Measurements from ENCODE around the gene IL11. TPM values are rescaled to one million over a fixed set of nuclear protein-coding genes. Genes with fewer than 3 reads are reported as not detected.

Gene IL11
- total and polyA plus RNA-seq, 2 donors (not counting 3 experiments of a cell fraction or from before 2014, with no cell fraction given), result not detected

DNA sequence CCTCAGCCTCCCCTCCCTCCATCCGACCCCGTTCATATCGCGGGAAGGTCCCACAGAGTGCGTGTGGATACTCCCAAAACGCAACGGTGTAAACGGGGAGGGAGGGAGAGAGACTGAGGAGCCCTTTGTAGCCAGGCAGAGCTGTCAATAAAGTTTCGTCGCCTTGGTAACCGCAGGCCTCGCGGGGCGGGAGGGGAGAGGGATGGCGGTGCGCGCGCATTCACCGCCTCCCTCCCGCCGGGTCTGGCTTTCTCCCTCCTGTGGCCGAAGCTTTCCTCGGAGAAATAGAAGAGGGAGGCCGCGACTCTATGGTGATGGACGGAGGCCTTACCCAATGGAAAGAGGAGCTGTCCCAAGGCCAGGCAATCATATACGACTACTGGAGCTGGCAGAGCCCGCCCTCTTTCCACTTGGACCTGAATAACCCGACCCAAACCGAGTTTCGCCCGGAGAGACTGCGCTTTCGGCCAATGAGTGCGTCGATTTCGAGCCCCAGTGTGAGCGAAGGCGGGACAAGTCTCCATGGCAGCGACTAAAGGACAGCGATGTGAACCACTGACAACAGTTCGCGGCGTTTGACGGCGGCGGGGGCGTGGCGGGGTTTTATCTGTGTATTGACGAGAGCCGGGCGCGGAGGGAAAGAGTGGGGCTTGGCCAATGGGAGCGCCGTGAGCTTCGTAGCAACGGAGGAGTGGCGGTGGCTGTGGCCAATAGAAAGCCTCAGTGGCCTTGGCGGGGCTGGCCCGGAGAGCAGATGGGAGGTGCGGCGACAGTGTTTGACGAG is 31.0 kb downstream of the IL11 start, which contains the start of gene KMT5C:
KMT5C (plus strand) TSS at position 772 of the 784 bp plus-strand sequence. CDS start 2,061 bp downstream, outside the sequence.
- Histone ChIP-seq H3K36me3 (ENCODE audit: control insufficient read depth in 2 of 2, extremely low read depth in 1 of 2, insufficient read depth in 2 of 2, low read length in 2 of 2) (peaks cover 0 to 7% of the 10 kb centered on the region in 2 experiments), H3K9ac (replicated peaks; ENCODE audit: extremely low read depth, insufficient read depth, low read length) (peak within 1 kb of the TSS; percentile 94), H3K79me2 (ENCODE audit: control insufficient read depth, insufficient read depth, low read length) (no peaks in the 10 kb centered on the region), H3K4me2 (ENCODE audit: insufficient read depth, low read length) (peak within 1 kb of the TSS; percentile 71), H3K27me3 (ENCODE audit: control insufficient read depth in 2 of 2, insufficient read depth in 2 of 2, low read length in 2 of 2) (peaks cover 0 to 3% of the 10 kb centered on the region in 2 experiments), H3K27ac (ENCODE audit: insufficient read depth, low read depth, low read length) (peak within 1 kb of the TSS; percentile 92), H3K4me1 (ENCODE audit: control insufficient read depth, extremely low read depth, insufficient read depth, low read length) (peaks cover 10% of the 10 kb centered on the region), H3K4me3 (replicated peaks in 1 of 3; ENCODE audit: insufficient read depth in 1 of 3, low read depth in 1 of 3, low read length in 3 of 3) (peak within 1 kb of the TSS; percentile 38 to 69 (median 65)), H3K9me3 (replicated peaks; ENCODE audit: control insufficient read depth, insufficient read depth, low read length) (no peaks in the 10 kb centered on the region), H3K9me1 (replicated peaks; ENCODE audit: control insufficient read depth, extremely low read depth, insufficient read depth, low read length) (no peaks in the 10 kb centered on the region), H4K20me1 (replicated peaks; ENCODE audit: control insufficient read depth, extremely low read depth, insufficient read depth, low read length) (no peaks in the 10 kb centered on the region), H2AFZ (ENCODE audit: low read depth, low read length) (peak within 1 kb of the TSS; percentile 45)
- no TSS peak for BruUV-seq (replicated peaks)
- ChIA-PET CTCF (interaction anchor here (0.7 to 2.9 kb wide), 17 partner anchors 11 to 198 kb away, joined by 3 to 29 read pairs (median 3); partner anchors contain the start of gene TMEM238), POLR2A (interaction anchor here (0.8 to 1.8 kb wide), 5 partner anchors 20 to 80 kb away, joined by 3 to 15 read pairs (median 4); partner anchors contain the start of genes PPP6R1, TMEM238 and UBE2S)
- DNase-seq (ENCODE audit: low read depth, low spot score), result peak; percentile 100
- intact Hi-C loops (cut with micrococcal nuclease) (loop anchor here (1.0 to 10.0 kb wide), 11 partner anchors 14 to 316 kb away; partner anchors contain the start of genes DNAAF3, FIZ1, HSPBP1 and PPP6R1), dilution Hi-C loops (cut with MboI; ENCODE audit: extremely low pct_ligation_motif_present, low sequenced_read_pairs) (no loop called here)
- peak; percentile 100 for FAIRE-seq
- TF ChIP-seq, protein P1, sequence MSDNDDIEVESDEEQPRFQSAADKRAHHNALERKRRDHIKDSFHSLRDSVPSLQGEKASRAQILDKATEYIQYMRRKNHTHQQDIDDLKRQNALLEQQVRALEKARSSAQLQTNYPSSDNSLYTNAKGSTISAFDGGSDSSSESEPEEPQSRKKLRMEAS (IDR thresholded peaks at IDR 0.05; ENCODE audit: insufficient read depth, insufficient read length), result no peak
- peak; percentile 73 for TF ChIP-seq POLR2AphosphoS5 (IDR thresholded peaks at IDR 0.05; ENCODE audit: insufficient read depth, low read depth, low read length)
- TF ChIP-seq JUN (IDR thresholded peaks at IDR 0.05; ENCODE audit: borderline replicate concordance, insufficient read depth, insufficient read length, low read depth), result no peak
- peak; percentile 15 to 34 for TF ChIP-seq CTCF (IDR thresholded peaks at IDR 0.05; ENCODE audit: extremely low read depth in 1 of 2, insufficient read depth in 1 of 2, low read depth in 1 of 2, low read length in 2 of 2)
- no peak for TF ChIP-seq EZH2 (IDR thresholded peaks at IDR 0.05; ENCODE audit: borderline replicate concordance, low read depth, low read length, severe bottlenecking)
